GM12892 (cell line): ENCODE data around the gene AQP2. TPM values are rescaled to one million over a fixed set of nuclear protein-coding genes. Genes with fewer than 3 reads are reported as not detected.

Experiments
- DNase-seq: peaks from one replicate; pipeline ENCODE4 v3.0.0; 2011; ENCODE audit not compliant: insufficient read length
- FAIRE-seq: peaks from 2 replicates; lab custom pipeline; 2011; peaks lifted over from hg19 to GRCh38; lab: Jason Lieb, UNC
- POLR2A ChIP-seq: IDR thresholded peaks from 2 replicates; pipeline ENCODE4 v1.6.1; 2011; ENCODE audit warnings: low read depth, low read length, control low read depth
- POLR2AphosphoS5 ChIP-seq: IDR thresholded peaks from 2 replicates; pipeline ENCODE4 v1.6.1; 2011; ENCODE audit warnings: low read depth, low read length, control low read depth
- TAF1 ChIP-seq: IDR thresholded peaks from 2 replicates; pipeline ENCODE4 v1.6.1; 2011; ENCODE audit warnings: low read depth, mild to moderate bottlenecking, control low read depth, low read length, borderline replicate concordance
- polyA plus RNA-seq: library from polyadenylated mRNA; unstranded; fragments of >200 nt; gene quantifications from one replicate; pipeline ENCODE4 v1.2.1, GENCODE V29; 2012; ENCODE audit warnings: missing spikeins, inconsistent platforms; ENCODE audit not compliant: missing spikeins

Gene AQP2
- polyA plus RNA-seq = not detected

GRCh38 chr12:49950273-49951251 is at the start of gene AQP2:
AQP2 (plus strand) TSS chr12:49950737; CDS start chr12:49950831, 94 bp downstream.
- DNase-seq (no peak), FAIRE-seq (no peak)
- TF ChIP-seq POLR2A = no peak
- TF ChIP-seq POLR2AphosphoS5 = no peak
- TF ChIP-seq TAF1 = no peak

DNA sequence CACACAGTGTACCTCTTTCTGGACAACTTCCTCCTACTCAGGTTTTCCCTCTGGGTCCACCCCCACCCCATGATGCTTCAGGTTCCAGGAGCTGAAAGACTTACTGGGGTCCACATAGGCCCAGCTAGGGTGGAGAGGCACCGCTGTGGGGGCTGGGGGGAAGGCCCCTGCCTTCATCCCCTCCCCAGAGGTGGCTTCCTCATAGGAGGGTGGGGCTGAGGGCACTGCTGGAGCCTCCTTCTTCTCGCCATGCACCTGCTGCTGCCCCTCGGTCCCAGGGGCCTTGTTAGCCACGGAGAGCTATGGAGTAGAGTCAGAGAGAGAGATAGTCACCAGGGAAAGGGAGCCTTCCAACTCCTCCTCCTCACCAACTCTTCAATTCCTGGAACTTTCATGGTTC is 49.5 kb upstream of the AQP2 start:
- FAIRE-seq (no peak), DNase-seq (no peak)
- TF ChIP-seq POLR2AphosphoS5 = no peak
- no peak for TF ChIP-seq TAF1
- TF ChIP-seq POLR2A = no peak

DNA sequence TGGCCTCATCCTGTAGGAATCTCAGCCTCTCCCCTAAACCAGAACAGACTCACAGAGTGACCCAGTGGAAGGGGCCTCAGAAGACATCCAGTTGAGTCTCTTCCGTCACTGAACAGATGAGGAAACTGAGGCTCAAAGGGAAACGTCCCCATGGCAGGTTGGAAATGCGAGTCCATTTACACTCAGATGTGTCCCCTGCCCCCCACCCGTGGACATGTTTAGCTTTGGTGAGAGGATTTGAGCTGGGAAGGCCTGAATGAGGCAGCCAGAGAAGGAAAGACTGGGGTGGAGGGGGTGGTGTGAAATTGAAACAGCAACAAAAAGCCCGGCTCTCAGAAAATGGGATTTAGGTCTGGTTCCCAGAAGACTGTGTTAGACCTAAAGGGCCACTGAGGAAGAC is 48.6 kb upstream of the AQP2 start:
- TF ChIP-seq POLR2AphosphoS5 (no peak), TAF1 (no peak), POLR2A (no peak)
- no peak for FAIRE-seq
- no peak for DNase-seq

GRCh38 chr12:49902399-49903350 is 47.9 kb upstream of the AQP2 start:
- DNase-seq (no peak), FAIRE-seq (no peak)
- TF ChIP-seq POLR2A = no peak
- no peak for TF ChIP-seq POLR2AphosphoS5
- no peak for TF ChIP-seq TAF1

DNA sequence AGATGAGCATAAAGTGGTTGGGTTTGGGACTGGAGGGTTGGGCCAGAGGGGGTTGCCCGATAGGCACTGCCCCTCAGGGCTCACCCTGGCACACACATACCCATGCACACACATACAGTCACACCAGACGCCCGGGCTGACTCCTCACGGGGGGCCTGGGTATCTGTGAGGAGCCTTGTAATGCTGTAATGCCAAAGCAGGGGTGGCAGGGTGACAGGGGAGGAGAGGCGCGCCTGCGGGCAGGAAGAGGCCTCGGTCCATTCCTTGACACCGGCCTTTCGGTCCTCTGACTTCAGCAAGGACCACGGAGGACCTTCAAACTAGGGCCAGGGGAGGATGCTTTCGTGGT is 47.2 kb upstream of the AQP2 start:
- FAIRE-seq = no peak

DNA sequence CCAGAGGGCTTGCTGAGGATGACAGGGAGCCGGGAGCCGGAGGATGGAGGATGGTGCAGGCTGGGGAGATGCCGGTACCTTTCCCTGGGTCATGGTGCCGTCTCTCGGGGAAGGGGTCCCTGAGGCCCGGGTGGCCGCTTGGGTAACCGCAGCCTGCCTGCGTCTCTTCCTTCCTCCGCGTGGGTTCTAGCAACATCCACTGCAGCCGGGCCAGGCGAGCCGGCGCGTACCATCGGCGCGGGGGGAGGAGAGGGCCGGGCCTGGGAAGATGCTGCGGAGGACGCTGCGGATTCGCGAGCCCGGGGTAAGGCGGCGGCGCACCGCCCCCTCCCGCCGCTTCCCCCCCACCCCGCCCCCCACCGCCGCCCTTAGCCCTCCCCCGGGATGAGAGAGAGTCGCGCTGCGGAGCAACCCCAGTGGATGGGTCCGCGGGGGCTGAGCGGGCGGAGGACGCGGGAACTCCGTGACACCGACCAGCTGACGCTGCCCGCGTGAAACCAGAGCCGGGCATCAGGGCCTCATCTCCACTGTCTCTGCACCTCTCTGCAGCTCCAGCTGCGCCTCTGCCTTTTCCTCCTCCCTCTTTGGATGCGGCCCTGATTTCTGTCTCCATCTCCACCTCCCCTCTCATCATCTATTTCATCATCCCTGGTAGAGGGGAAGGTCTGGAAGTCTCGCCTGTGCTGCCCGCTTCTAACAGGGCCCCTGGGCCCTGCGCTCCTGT is 46.7 kb upstream of the AQP2 start, which contains the start of gene FAIM2:
TSS of gene FAIM2 (minus strand) at position 201 of the 724 bp plus-strand sequence. CDS start at position 93, 108 bp downstream.
- no peak for TF ChIP-seq POLR2AphosphoS5
- DNase-seq (no peak), FAIRE-seq (no peak)

More for the DNA sequence above, 47.2 kb upstream of the AQP2 start:
- DNase-seq = no peak
- TF ChIP-seq TAF1 (no peak), POLR2AphosphoS5 (no peak), POLR2A (no peak)

GRCh38 chr12:49904601-49905000 is 45.9 kb upstream of the AQP2 start:
- no peak for FAIRE-seq
- no peak for DNase-seq
- no peak for TF ChIP-seq POLR2AphosphoS5
- TF ChIP-seq TAF1 = no peak
- no peak for TF ChIP-seq POLR2A

GRCh38 chr12:49905718-49906314 is 44.7 kb upstream of the AQP2 start:
- TF ChIP-seq POLR2AphosphoS5 = no peak
- no peak for TF ChIP-seq POLR2A
- TF ChIP-seq TAF1 = no peak
- FAIRE-seq = no peak
- no peak for DNase-seq

GRCh38 chr12:49907352-49907751 is 43.2 kb upstream of the AQP2 start:
- TF ChIP-seq POLR2AphosphoS5 (no peak), POLR2A (no peak), TAF1 (no peak)
- DNase-seq = no peak
- no peak for FAIRE-seq

- DNase-seq (no peak), FAIRE-seq (no peak)
- TF ChIP-seq TAF1 = no peak
- no peak for TF ChIP-seq POLR2AphosphoS5
These were observed 41.2 kb upstream of the AQP2 start for GRCh38 chr12:49909356-49909755.
